CD14-positive monocyte (primary cell): ENCODE measurements around the gene PRDM10. TPM values are rescaled to one million over a fixed set of nuclear protein-coding genes. Genes with fewer than 3 reads are reported as not detected.

Experiments used
- DNase-seq, 3 donors: peaks; one replicate each; pipeline ENCODE4 v3.0.0-alpha.2; 2011 to 2022
- H2AFZ ChIP-seq: 2 replicates; pipeline ENCODE4 v1.6.0; 2012; ENCODE audit warnings: mild to moderate bottlenecking, low read depth, low read length, inconsistent platforms; ENCODE audit not compliant: insufficient read depth, poor library complexity, severe bottlenecking
- H3K27ac ChIP-seq, 2 donors: 1 replicate in 1 of 2; 2 replicates in 1 of 2; pipeline ENCODE4 v1.5.1; 2012 to 2013; ENCODE audit warnings: low read length in 2 of 2, control low read depth in 1 of 2, inconsistent platforms in 1 of 2, low read depth in 1 of 2, mild to moderate bottlenecking in 1 of 2
- H3K27me3 ChIP-seq, 2 donors: one replicate each; pipeline versions ENCODE4 v1.6.0 to v1.6.1; 2011 to 2013; ENCODE audit warnings: low read length in 2 of 2; ENCODE audit not compliant: control insufficient read depth in 2 of 2, insufficient read depth in 2 of 2
- H3K36me3 ChIP-seq, 2 donors: replicated peaks in 1 of 2; 1 replicate in 1 of 2; 2 replicates in 1 of 2; pipeline versions ENCODE4 v1.5.1 to v1.6.1; 2012 to 2013; ENCODE audit warnings: low read length in 2 of 2, control low read depth in 1 of 2, inconsistent platforms in 1 of 2, mild to moderate bottlenecking in 1 of 2; ENCODE audit not compliant: insufficient read depth in 2 of 2, control insufficient read depth in 1 of 2
- H3K4me1 ChIP-seq, 2 donors: 1 replicate in 1 of 2; 2 replicates in 1 of 2; pipeline versions ENCODE4 v1.5.1 to v1.6.1; 2012 to 2013; ENCODE audit warnings: low read length in 2 of 2, control low read depth in 1 of 2, inconsistent platforms in 1 of 2, mild to moderate bottlenecking in 1 of 2, moderate library complexity in 1 of 2; ENCODE audit not compliant: insufficient read depth in 2 of 2, control insufficient read depth in 1 of 2
- H3K4me2 ChIP-seq: replicated peaks from 2 replicates; pipeline ENCODE3; 2012; ENCODE audit warnings: low read length, moderate library complexity, mild to moderate bottlenecking; ENCODE audit not compliant: poor library complexity, severe bottlenecking; ENCODE audit errors: extremely low read depth
- H3K4me3 ChIP-seq, 3 experiments: fragments of 200-600 bp in 1 of 3; sonication (generic) in 1 of 3; replicated peaks in 1 of 3; 1 replicate in 2 of 3; 2 replicates in 1 of 3; pipeline ENCODE4 v1.5.1; 2011 to 2013; ENCODE audit warnings: low read length in 3 of 3, mild to moderate bottlenecking in 3 of 3, control low read depth in 2 of 3, low read depth in 2 of 3, inconsistent platforms in 1 of 3, moderate library complexity in 1 of 3
- H3K79me2 ChIP-seq: 2 replicates; pipeline ENCODE4 v1.6.0; 2012; ENCODE audit warnings: mild to moderate bottlenecking, control low read depth, inconsistent platforms, low read length, moderate library complexity; ENCODE audit not compliant: insufficient read depth
- H3K9ac ChIP-seq: 2 replicates; pipeline ENCODE4 v1.6.0; 2017; ENCODE audit warnings: low read length, mild to moderate bottlenecking; ENCODE audit not compliant: insufficient read depth, poor library complexity, severe bottlenecking
- H3K9me3 ChIP-seq, 2 donors: replicated peaks in 1 of 2; 1 replicate in 1 of 2; 2 replicates in 1 of 2; pipeline versions ENCODE4 v1.5.1 to v1.6.1; 2012 to 2013; ENCODE audit warnings: low read length in 2 of 2, control low read depth in 1 of 2; ENCODE audit not compliant: control insufficient read depth in 1 of 2, insufficient read depth in 1 of 2
- H4K20me1 ChIP-seq: 2 replicates; pipeline ENCODE4 v1.6.0; 2012; ENCODE audit warnings: mild to moderate bottlenecking, low read length, control low read depth, moderate library complexity; ENCODE audit not compliant: insufficient read depth
- H3K27ac Mint-ChIP-seq, 7 donors: one replicate each; pipeline ENCODE4 v1.8.0; 2020; ENCODE audit warnings: mild to moderate bottlenecking in 7 of 7, mixed read lengths in 7 of 7, moderate library complexity in 6 of 7, inconsistent platforms in 2 of 7
- H3K27me3 Mint-ChIP-seq, 3 donors: one replicate each; pipeline ENCODE4 v1.8.0; 2021 to 2022; ENCODE audit warnings: low read depth in 3 of 3, mild to moderate bottlenecking in 3 of 3, mixed read lengths in 3 of 3, moderate library complexity in 3 of 3, inconsistent platforms in 1 of 3
- H3K36me3 Mint-ChIP-seq, 2 donors: one replicate each; pipeline ENCODE4 v1.8.0; 2020; ENCODE audit warnings: mixed read lengths in 2 of 2, inconsistent platforms in 1 of 2, mild to moderate bottlenecking in 1 of 2
- H3K4me1 Mint-ChIP-seq: one replicate; pipeline ENCODE4 v1.8.0; 2020; ENCODE audit warnings: mild to moderate bottlenecking, mixed read lengths
- H3K4me3 Mint-ChIP-seq, 2 donors: one replicate each; pipeline ENCODE4 v1.8.0; 2020; ENCODE audit warnings: mild to moderate bottlenecking in 2 of 2, mixed read lengths in 2 of 2, moderate library complexity in 1 of 2
- H3K9me3 Mint-ChIP-seq, 7 donors: one replicate each; pipeline ENCODE4 v1.8.0; 2020 to 2022; ENCODE audit warnings: mixed read lengths in 7 of 7, mild to moderate bottlenecking in 6 of 7, moderate library complexity in 6 of 7, inconsistent platforms in 2 of 7
- CTCF ChIP-seq: fragments of 200-600 bp; IDR thresholded peaks from one replicate; pipeline ENCODE4 v1.8.0; 2022; ENCODE audit warnings: antibody characterized with exemption, mild to moderate bottlenecking
- WGBS: methylation state at CpG from one replicate; pipeline ENCODE4 v1.1.5; 2013; ENCODE audit warnings: missing lambda C conversion rate; ENCODE audit not compliant: insufficient coverage; 5-methylcytosine and 5-hydroxymethylcytosine counted together
- intact Hi-C, 2 donors: fragments of 100-400 bp; cut with micrococcal nuclease; formaldehyde crosslinking; loops; one replicate each; pipeline versions ENCODE4 v1.15.0 to v1.15.1; 2023
- polyA plus RNA-seq, 3 donors: library from polyadenylated mRNA; depleted of rRNA in 1 of 3; unstranded in 2 of 3; stranded (reverse) in 1 of 3; fragments of 300-500 nt in 2 of 3; fragments of >200 nt in 1 of 3; fragmentation: Illumina TruSeq in 2 of 3; gene quantifications; 1 replicate in 2 of 3; 2 replicates in 1 of 3; pipeline ENCODE4 v1.2.3, GENCODE V29; 2012 to 2021

Gene PRDM10
- polyA plus RNA-seq, 3 donors: 0.64 to 5.6 (median 1.1) TPM

- no peak overlapping the region for H3K4me3 ChIP-seq
- H3K27ac Mint-ChIP-seq: peak overlapping the region in 1 of 7 donors; percentile 35
- H3K27ac ChIP-seq: no peak overlapping the region
- no peak overlapping the region for H3K4me3 Mint-ChIP-seq
- no peaks in the 10 kb centered on the region for H3K27me3 ChIP-seq
- peaks cover 13 to 17% of the 10 kb centered on the region in 2 donors for H3K36me3 Mint-ChIP-seq
- peaks cover 0 to 1% (median 0%) of the 10 kb centered on the region in 7 donors for H3K9me3 Mint-ChIP-seq
- 93% methylated on average over 6 of the region's 6 CpGs for WGBS
- no peaks in the 10 kb centered on the region for H3K9me3 ChIP-seq
- no peak for DNase-seq
- H3K4me1 Mint-ChIP-seq: peaks cover 30% of the 10 kb centered on the region
- no peak overlapping the region for H3K9ac ChIP-seq
- H3K79me2 ChIP-seq: peaks cover 42% of the 10 kb centered on the region
- H3K36me3 ChIP-seq: peaks cover 0 to 3% of the 10 kb centered on the region in 2 donors
- TF ChIP-seq CTCF: no peak
- intact Hi-C loops: no loop called here
- H3K4me1 ChIP-seq: peaks cover 12 to 24% of the 10 kb centered on the region in 2 donors
- H2AFZ ChIP-seq: no peak overlapping the region
- no peaks in the 10 kb centered on the region for H4K20me1 ChIP-seq
- H3K4me2 ChIP-seq: no peak overlapping the region
- peaks cover 0 to 8% (median 2%) of the 10 kb centered on the region in 3 donors for H3K27me3 Mint-ChIP-seq
These were observed 24.2 kb downstream of the PRDM10 start for GRCh38 chr11:129978447-129978846.

- peaks cover 13 to 17% of the 10 kb centered on the region in 2 donors for H3K36me3 Mint-ChIP-seq
- Histone ChIP-seq H3K4me2 (no peak overlapping the region), H3K9me3 (no peaks in the 10 kb centered on the region), H3K4me3 (no peak overlapping the region), H3K36me3 (peaks cover 0 to 3% of the 10 kb centered on the region in 2 donors), H2AFZ (no peak overlapping the region), H3K9ac (no peak overlapping the region), H3K79me2 (peaks cover 61% of the 10 kb centered on the region), H3K27ac (no peak overlapping the region), H4K20me1 (no peaks in the 10 kb centered on the region), H3K4me1 (peaks cover 25 to 45% of the 10 kb centered on the region in 2 donors), H3K27me3 (no peaks in the 10 kb centered on the region)
- 57% methylated on average over 2 of the region's 6 CpGs for WGBS
- H3K4me1 Mint-ChIP-seq: peaks cover 46% of the 10 kb centered on the region
- intact Hi-C loops: no loop called here
- peaks cover 0 to 8% (median 0%) of the 10 kb centered on the region in 3 donors for H3K27me3 Mint-ChIP-seq
- H3K4me3 Mint-ChIP-seq: no peak overlapping the region
- DNase-seq: no peak
- H3K27ac Mint-ChIP-seq: peak overlapping the region in 1 of 7 donors; percentile 39
- TF ChIP-seq CTCF: no peak
- peaks cover 0 to 1% (median 0%) of the 10 kb centered on the region in 7 donors for H3K9me3 Mint-ChIP-seq
These were observed 26.3 kb downstream of the PRDM10 start for GRCh38 chr11:129976328-129976727.
